Measurements from ENCODE around the gene GOLGA8N. TPM values are rescaled to one million over a fixed set of nuclear protein-coding genes. Genes with fewer than 3 reads are reported as not detected.
A peak's percentile ranks its signal among the peaks of the same experiment; 100 is the strongest.
"Not testable (repeated sequence)": the region's sequence is repeated elsewhere in the genome, so short reads cannot be mapped to it uniquely, and the experiment has no call there.

Gene GOLGA8N
- 0.60 and 0.65 TPM in 2 replicates for total RNA-seq

DNA sequence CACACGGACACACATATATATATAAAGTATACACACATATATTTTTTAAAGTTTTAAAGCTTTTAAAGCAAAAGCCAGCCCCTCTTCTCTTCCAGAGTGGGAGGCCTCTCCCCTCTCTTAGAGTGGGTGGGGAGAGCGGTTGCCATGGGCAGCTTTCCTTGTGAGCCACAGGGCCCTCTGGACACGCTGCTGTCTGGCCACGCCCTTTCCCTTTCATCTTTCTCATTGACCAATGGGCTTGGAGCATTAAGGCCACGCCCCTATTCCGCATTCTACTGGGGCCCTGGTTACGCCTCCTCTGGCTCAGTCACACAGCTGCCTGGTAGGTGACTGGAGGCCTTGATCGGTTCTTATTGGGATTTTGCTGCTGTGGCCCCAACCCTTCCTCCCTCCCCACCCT lies at the start of gene GOLGA8N:
Gene GOLGA8N, plus strand, starts transcription at position 306 of the 400 bp plus-strand sequence.
- not testable (repeated sequence) for DNase-seq (ENCODE audit: low read depth in 2 of 2)

DNA sequence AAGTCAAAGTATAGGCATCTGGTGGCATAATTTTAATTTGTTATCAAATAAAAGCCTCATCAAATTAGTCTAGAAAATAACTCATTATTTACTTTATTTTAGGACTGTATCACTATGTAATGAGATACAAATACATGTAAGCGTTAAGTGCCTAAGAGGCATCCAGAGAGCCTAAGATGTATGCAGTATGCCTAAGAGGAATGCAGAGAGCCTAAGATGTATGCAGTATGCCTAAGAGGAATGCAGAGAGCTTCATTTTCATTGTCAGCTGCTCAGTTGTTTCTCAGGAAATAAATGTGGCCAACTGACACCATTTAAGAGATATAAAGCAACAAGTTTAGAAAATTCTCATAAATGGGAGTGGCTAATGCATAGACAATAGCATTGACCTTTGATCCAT lies 49.8 kb upstream of the GOLGA8N start:
- not testable (repeated sequence) for DNase-seq (ENCODE audit: low read depth in 2 of 2)

DNA sequence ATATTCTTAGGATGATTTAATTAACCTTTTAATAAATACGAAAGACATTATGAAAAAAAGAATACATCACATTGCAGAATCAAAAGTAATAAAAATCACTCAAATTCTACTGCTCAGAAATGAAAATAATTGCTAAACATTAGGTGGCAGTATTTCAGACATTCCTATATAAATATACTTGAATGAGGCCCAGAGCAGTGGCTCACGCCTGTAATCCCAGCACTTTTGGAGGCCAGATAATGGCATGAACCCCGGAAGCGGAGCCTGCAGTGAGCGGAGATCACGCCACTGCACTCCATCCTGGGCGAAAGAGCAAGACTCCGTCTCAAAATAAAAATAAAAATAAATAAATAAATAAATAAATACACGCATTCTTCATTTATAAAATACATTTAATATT lies 48.1 kb upstream of the GOLGA8N start:
- DNase-seq (ENCODE audit: low read depth in 2 of 2) = not testable (repeated sequence)

DNA sequence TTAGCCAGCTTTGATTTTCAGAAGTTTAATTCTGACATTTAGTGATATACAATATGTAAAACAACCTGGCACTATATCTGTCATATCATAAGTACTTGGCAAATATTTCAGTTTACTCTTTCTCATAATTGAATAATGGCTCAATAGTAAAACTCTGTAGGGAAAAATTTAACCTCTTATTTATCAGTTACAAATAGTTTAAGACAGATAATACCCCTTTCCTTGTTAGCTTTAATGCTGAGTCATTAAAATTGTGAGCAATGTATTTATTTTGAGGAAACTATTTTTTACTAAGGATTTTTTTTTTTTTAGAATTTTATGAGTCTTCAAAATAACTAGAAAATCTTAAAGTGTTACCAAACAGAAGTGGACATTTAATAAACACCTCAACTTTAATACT lies 38.7 kb upstream of the GOLGA8N start:
- not testable (repeated sequence) for DNase-seq (ENCODE audit: low read depth in 2 of 2)

DNA sequence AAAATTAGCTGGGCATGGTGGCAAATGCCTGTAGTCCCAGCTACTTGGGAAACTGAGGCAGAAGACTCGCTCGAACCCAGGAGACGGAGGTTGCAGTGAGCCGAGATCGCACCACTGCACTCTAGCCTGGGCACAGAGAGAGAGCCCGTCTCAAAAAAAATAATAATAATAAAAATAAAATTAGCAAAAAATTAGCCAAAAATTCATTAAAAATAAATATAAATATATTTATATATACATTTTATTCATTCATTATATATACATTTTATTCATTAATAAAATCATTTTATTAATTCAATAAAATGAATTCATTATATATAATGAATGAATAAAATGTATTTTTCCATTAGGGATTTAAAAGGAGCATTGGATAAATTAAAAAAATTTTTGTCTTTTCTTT lies 31.1 kb upstream of the GOLGA8N start:
- not testable (repeated sequence) for DNase-seq (ENCODE audit: low read depth in 2 of 2)

- DNase-seq (ENCODE audit: low read depth in 2 of 2) = not testable (repeated sequence)
Measured at GRCh38 chr15:32568988-32569387, 24.3 kb upstream of the GOLGA8N start.

- not testable (repeated sequence) for DNase-seq (ENCODE audit: low read depth in 2 of 2)
Measured at GRCh38 chr15:32578482-32578881, 14.8 kb upstream of the GOLGA8N start.

GRCh38 chr15:32585844-32586243 lies 7.4 kb upstream of the GOLGA8N start:
- DNase-seq (ENCODE audit: low read depth in 2 of 2) = not testable (repeated sequence)

DNA sequence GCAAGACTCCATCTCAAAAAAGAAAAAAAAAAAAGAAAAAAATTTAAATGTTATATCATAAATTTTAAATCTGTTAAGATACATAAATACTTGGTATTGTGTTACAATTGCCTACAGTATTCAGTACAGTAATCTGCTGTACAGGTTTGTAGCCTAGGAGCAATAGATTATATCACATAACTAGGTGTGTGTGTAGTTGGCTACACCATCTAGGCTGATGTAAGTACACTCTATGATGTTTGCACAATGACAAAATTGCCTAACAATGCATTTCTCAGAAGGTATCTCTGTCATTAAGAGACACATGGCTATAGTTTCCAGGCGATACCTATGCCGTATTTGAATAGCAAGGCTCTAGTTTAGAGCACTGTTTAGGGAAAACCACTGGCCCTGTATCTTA lies 16.3 kb downstream of the GOLGA8N start:
- DNase-seq (ENCODE audit: low read depth in 2 of 2) = not testable (repeated sequence)

DNA sequence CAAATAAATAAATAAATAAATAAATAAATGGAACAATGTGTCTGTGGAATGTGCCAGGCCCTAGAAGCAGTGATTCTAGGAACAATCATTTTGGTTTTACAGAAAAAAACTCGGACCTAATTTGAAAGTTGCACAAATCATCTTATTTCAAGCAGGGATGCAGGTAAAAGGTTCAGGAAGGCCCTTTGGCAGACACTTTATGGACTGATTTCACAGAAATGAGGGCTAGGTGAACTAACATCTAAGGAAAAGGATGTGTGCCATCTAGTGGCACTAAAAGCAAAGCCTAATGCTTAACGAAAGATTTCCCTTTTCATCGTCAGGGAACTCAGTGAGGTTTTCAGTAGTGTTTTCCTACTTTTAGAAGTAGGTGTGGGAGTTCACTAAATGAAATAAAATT lies 17.5 kb downstream of the GOLGA8N start:
- peak; percentile 59 to 70 for DNase-seq (ENCODE audit: low read depth in 2 of 2)

DNA sequence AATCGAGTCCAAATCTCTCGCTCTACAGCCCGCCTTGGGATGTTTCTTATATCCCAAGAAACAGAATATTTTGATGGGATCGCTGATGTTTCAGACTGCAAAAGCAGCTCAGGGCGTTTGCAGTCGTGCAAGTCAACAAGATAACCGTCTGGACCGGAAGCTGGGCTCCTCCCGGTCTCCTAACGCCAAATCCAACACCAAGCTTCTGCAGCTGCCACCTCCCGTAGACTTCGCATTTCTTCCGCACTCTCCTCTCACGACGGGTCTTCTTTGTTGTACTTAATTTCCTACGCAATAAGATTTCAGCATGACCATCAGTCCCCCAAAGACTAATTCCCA lies 21.4 kb downstream of the GOLGA8N start:
- DNase-seq (ENCODE audit: low read depth in 2 of 2) = not testable (repeated sequence)

DNA sequence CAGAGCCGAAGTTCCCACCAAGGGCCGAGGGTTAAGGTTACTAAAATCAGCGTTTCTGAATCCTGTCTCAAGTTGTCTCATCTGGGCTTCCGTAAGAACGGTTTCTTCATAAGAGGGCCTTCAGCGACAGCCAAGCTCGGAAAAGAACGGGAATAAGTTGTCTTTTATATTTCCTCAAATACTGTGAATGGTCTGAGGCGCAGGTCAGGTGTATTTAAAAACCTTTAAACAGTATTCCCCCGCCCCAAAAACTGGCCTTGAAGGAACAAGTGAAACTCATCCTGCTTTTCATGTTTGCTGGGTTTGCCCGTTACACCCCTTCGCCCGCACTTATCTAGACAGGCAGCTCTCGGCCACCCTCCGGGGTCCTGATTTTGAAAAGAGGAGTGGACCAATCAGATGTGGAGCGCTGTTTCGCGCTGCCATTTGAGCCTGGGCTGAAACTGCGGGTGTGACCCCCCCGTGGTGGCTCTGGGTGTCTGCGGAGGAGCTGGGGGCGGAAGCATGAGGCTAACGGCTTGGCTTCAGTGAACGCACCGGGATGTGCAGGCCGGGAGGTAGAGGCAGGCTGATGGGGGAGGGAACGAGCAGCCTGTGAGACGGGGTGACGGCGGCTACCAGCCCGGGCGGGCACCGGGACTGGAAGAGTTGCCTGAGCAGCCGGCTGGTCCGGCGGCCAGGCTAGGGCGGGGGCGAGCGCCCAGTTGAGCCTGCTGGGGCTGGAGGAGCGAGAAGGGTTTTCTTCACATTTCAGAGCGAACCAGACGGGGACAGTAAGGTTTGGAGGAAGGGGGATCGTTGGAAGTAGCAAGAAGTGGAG lies 22.0 kb downstream of the GOLGA8N start, which contains the start of gene ARHGAP11A:
Gene ARHGAP11A, plus strand, starts transcription at position 454 of the 820 bp plus-strand sequence. CDS start 708 bp downstream, outside the sequence.
- peak; percentile 85 to 95 for DNase-seq (ENCODE audit: low read depth in 2 of 2)

- DNase-seq (ENCODE audit: low read depth in 2 of 2) = peak in 1 of 2 donors; percentile 26
Measured at GRCh38 chr15:32615871-32616426, 22.7 kb downstream of the GOLGA8N start.

DNA sequence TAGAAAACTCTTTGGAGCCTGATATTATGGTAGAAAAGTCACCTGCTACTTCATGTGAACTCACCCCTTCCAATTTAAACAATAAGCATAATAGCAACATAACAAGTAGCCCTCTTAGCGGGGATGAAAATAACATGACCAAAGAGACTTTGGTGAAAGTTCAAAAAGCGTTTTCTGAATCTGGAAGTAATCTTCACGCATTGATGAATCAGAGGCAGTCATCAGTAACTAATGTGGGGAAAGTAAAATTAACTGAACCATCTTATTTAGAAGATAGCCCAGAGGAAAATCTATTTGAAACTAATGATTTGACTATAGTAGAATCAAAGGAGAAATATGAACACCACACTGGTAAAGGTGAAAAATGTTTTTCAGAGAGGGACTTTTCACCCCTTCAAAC lies 43.2 kb downstream of the GOLGA8N start:
- DNase-seq (ENCODE audit: low read depth in 2 of 2) = no peak

GRCh38 chr15:32636908-32637567 lies 43.8 kb downstream of the GOLGA8N start:
- no peak for DNase-seq (ENCODE audit: low read depth in 2 of 2)

DNA sequence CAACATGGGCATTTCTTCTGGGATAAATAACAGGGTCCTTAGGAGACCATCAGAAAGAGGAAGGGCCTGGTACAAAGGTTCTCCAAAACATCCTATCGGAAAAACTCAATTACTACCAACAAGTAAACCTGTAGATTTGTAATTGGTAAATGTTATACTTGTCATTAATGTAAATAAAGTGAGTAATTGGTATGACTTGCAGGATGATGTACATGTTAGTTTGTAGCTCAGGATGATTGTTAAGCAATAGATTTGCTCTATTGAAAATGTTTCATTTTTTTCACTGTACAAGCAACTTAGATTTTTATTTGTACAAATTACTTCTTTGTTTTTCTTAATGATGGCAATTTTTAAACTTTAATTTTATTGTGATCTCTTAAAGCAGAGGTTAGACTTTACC lies 44.4 kb downstream of the GOLGA8N start:
- no peak for DNase-seq (ENCODE audit: low read depth in 2 of 2)

DNA sequence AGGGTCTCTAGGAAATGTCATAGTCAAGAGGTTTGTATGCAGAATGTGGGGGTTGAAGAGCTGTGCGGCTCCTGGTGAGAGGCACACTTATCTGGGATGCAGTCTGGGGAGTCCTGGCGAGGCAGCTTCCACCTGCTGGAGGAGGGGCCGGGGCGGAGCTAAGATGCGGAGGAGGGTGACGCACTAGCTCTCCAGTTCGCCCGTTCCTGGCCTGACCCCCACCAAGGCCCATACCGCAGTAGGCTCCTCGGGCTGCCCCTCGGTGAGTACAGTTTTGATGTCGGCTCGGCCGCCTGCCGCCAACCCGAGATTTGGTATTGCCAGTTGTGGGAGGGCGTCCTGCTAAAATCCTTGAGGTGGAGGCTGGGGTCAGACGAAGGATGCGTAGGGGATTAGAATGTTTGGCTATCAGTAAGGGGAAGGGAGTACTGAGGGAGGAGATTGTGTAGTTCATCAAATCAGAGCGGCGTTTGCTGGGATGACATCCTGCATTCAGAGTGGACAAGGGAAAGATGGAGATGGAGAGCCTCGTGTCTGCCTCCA lies 48.3 kb downstream of the GOLGA8N start, which contains the start of gene SCG5:
Gene SCG5, plus strand, starts transcription at position 194 of the 543 bp plus-strand sequence. CDS start 1,883 bp downstream, outside the sequence.
- peak in 1 of 2 donors; percentile 25 for DNase-seq (ENCODE audit: low read depth in 2 of 2)

- no peak for DNase-seq (ENCODE audit: low read depth in 2 of 2)
Measured at GRCh38 chr15:32642667-32643435, 49.6 kb downstream of the GOLGA8N start.

DNA sequence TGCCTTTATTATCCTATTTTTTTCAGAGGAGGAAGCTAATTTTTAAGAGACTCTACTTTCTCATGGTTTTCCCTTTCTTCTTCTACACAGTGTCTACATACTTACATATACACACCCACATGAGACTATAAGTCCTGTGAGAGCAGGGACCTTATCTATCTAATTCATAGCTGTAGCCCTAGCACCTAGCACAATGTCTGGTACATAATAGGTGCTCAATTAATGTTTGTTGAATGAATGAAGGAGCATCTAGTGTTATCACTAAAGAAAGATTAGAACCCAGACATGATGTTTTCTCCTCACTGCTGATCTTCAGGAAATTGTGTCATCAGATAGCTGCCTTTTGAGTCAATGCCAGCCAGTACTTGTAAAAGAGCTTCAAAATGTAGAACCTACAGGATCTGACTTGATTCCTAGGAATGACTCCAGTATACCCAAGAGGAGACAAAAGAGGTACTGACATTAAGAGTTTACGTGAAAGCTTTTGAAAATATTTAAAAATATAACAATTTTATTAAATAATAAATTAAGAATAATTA lies 50.7 kb downstream of the GOLGA8N start:
- peak in 1 of 2 donors; percentile 58 for DNase-seq (ENCODE audit: low read depth in 2 of 2)

- no peak for DNase-seq (ENCODE audit: low read depth in 2 of 2)
Measured at GRCh38 chr15:32646291-32646690, 53.0 kb downstream of the GOLGA8N start.

DNA sequence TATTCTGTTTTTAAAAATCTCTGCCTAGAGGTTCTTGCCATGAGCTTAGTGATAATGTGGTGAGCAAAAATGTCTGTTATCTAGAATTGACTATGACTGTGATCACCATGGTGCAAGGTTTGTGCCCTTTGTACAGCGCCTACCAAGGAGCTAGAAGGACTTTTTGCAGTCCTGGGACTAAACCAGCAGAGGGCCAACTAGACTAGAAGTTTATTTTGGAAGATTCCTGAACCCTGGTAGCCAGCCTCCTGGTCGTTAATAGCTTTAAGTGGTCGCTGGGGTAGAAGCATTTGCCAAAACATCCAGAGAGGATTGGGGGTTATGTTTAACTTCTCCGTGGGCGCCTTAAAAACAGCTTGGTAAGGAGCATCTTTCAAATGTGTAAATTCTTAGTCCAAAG lies 56.1 kb downstream of the GOLGA8N start:
- peak in 1 of 2 donors; percentile 16 for DNase-seq (ENCODE audit: low read depth in 2 of 2)
